Measurements from ENCODE around the gene KRTAP1-4.
"Not testable (repeated sequence)": the region's sequence is repeated elsewhere in the genome, so short reads cannot be mapped to it uniquely, and the experiment has no call there.

KRTAP1-4 gene

GRCh38 chr17:41009301-41009760 is 20.7 kb downstream of the KRTAP1-4 start:
- in situ Hi-C loops (cut with MboI; ENCODE audit: low sequenced_read_pairs): no loop called here

DNA sequence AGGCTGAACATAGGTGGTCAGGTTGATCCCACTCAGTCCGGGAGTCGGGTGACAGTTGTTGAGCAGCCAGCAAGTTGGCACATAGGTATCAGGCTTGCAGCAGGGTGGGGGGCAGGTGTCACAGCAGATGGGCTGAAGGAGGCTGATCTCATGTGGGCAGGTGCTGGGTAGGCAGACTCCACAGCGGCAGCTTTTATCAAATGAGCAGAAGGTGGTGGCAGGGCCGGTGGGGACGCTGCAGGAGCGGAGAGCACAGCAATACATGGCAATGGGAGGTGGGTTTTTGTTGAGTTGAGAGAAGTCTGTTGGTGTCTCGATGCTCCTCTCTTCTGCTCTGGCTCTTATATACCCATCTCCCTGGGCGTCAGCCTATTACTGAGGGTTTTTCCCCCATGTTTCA is 21.2 kb downstream of the KRTAP1-4 start, which contains the start of gene KRTAP3-1:
TSS of gene KRTAP3-1 (minus strand) at position 318 of the 400 bp plus-strand sequence. CDS start at position 264, 54 bp downstream.
- in situ Hi-C loops (cut with MboI; ENCODE audit: low sequenced_read_pairs): no loop called here

DNA sequence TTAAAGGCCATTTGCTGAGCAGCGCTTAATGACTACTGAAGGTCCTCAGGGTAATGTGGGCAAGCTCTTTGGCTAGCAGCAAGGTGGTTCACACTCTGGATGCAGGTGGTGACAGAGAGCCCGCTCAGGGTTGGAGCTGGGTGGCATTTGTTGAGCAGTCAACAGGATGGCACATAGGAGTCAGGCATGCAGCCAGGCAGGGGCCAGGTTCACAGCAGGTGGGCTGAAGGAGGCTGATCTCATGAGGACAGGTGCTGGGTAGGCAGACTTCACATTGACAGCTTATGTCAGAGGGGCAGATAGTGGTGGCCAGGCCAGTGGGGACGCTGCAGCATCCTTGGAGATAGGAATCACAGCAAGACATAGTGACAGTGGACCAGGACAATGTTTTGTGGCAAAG is 25.6 kb downstream of the KRTAP1-4 start:
- in situ Hi-C loops (cut with MboI; ENCODE audit: low sequenced_read_pairs): no loop called here

- in situ Hi-C loops (cut with MboI; ENCODE audit: low sequenced_read_pairs): no loop called here
These were observed 26.1 kb downstream of the KRTAP1-4 start for GRCh38 chr17:41003926-41004325.

DNA sequence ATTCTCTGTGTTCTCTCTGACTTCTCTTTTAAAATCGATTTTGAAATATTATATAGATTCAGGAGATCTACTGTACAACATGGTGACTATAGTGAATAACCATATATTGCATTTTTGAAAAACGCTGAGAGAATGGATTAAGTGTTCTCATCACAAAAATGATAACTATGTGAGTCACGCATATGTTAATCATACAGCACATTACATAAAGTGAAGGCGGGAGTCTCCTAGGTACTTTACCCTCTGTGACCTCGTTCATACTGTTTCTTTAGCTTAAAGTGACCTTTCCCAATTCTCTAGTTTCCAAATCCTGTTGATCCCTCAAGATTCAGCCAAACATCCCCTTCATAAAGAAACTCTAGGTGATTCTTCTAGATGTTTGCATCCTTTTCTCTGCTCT is 27.2 kb downstream of the KRTAP1-4 start:
- in situ Hi-C loops (cut with MboI; ENCODE audit: low sequenced_read_pairs): no loop called here

GRCh38 chr17:41001795-41002194 is 28.2 kb downstream of the KRTAP1-4 start:
- in situ Hi-C loops (cut with MboI; ENCODE audit: low sequenced_read_pairs): no loop called here

DNA sequence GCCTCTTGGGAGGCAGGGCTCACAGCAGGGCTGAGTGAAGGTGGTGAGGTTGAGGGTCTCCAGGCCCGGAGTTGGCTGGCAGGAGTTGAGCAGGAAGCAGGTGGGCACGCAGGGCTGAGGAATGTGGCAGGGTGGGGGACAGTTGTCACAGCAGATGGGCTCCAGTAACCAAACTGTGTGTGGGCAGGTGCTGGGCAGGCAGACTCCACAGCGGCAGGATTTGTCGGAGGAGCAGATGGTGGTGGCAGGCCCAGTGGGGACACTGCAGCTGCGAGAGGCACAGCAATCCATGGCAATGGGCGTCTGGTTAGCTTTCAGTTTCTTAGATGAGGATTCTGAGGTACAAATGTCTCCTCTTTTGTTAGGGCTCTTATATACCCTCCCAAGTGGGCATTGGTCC is 30.4 kb downstream of the KRTAP1-4 start, which contains the start of gene KRTAP3-2:
TSS of gene KRTAP3-2 (minus strand) at position 344 of the 400 bp plus-strand sequence. CDS start at position 291, 53 bp downstream.
- in situ Hi-C loops (cut with MboI; ENCODE audit: low sequenced_read_pairs): not testable (repeated sequence)

DNA sequence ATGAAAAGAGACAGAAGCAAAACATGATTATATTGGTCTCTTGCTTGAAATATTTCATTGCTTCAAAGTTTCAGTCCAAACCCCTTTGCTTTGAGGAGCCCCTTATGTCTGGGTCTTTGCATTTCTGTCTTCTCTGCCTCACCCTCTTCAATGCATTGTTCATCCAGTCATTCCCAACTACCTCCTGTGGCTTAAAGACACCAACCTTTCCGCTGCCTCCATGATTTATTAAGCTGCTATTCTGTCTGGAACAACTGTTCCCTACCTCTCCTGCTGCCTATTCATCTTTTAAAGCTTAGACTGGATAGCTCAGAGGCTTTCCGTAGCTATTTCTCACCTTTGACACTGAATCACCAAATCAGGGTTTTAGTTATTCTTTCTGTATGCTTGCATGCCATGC is 32.6 kb downstream of the KRTAP1-4 start:
- in situ Hi-C loops (cut with MboI; ENCODE audit: low sequenced_read_pairs): no loop called here

GRCh38 chr17:40996829-40997228 is 33.2 kb downstream of the KRTAP1-4 start:
- in situ Hi-C loops (cut with MboI; ENCODE audit: low sequenced_read_pairs): no loop called here

DNA sequence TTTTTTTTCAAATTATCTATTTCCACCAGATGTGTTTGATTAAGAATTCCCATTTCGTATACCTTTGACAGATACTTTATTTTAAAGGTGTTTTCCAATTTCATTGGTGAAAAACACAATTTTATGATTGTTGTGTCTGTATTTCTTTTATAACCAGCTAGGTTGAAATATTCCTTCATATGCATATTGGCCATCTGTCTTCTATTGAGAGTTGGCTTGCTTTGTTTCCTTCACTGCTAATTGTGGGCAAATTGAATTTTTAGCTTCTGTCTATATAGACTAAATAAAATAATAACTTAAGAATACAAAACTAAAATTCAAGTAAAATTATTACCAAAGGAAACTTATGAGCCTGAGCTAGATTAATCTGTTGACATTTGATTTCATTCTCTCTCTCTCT is 34.9 kb downstream of the KRTAP1-4 start:
- in situ Hi-C loops (cut with MboI; ENCODE audit: low sequenced_read_pairs): no loop called here

- in situ Hi-C loops (cut with MboI; ENCODE audit: low sequenced_read_pairs): no loop called here
These were observed 36.2 kb downstream of the KRTAP1-4 start, which contains the start of gene KRTAP3-3 for GRCh38 chr17:40993839-40994238. Gene KRTAP3-3 (minus strand): TSS chr17:40994164. CDS start chr17:40994097, 67 bp downstream.

- in situ Hi-C loops (cut with MboI; ENCODE audit: low sequenced_read_pairs): no loop called here
These were observed 36.9 kb downstream of the KRTAP1-4 start for GRCh38 chr17:40993084-40993483.

- in situ Hi-C loops (cut with MboI; ENCODE audit: low sequenced_read_pairs): no loop called here
These were observed 37.3 kb downstream of the KRTAP1-4 start for GRCh38 chr17:40992666-40993065.

- in situ Hi-C loops (cut with MboI; ENCODE audit: low sequenced_read_pairs): no loop called here
These were observed 43.1 kb downstream of the KRTAP1-4 start for GRCh38 chr17:40986920-40987319.

DNA sequence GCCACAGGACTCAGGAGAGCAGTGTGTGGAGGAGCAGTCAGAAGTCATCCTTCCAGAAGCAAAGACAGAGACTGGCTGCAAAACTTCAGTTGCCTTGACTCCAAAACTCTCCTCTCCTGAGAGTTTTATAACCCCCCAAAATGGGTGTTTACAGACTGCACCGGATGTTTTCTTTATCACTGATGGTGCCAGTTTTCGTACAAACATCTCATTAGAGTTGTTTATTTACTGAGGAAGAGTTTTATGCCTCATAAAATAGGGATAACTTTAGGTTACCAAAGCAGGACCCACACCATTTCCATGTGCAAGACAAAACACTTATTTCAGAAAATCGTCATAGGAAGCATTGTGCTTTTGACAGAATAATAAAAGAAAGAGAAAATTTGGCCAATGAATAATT is 45.8 kb downstream of the KRTAP1-4 start, which contains the start of gene KRT40:
TSS of gene KRT40 (minus strand) at position 101 of the 400 bp plus-strand sequence. CDS start at position 48, 53 bp downstream.
- in situ Hi-C loops (cut with MboI; ENCODE audit: low sequenced_read_pairs): no loop called here

DNA sequence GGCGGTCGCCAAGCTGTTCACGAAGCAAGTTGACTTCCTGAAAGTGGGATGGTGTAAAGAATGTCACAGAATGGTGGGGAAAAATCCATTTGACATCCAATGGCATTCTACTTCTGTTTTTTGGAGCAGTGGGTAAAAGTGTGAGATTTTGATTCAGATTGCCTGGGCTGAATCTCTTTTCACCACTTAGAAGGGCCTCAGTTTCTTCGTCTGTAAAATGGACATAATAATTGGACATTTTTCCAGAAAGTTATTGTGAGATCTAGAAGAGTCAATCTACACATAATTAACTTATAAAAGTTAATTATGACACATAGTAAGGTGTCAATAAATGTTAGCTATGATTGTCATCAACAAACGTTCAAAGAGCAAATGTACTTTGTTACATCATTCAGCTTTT is 48.9 kb downstream of the KRTAP1-4 start:
- in situ Hi-C loops (cut with MboI; ENCODE audit: low sequenced_read_pairs): no loop called here

DNA sequence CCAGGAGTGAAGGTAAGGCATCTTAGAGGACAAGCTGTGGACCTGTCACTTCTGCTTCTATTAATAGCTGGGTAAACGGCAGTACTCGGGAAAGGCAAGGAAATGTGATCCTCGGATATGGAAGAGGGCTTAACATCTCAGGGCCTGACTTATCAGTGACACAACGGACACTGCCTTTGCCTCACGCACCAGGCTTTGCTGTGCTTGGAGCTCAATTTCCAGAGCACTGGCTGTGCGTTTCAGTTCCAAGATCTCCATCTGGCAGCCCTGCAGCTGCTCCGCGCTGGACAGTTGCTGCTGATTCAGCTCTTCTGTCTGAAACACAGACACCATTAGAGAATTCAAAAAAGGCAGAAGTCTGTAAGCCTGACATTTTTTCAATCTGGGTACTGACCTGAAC is 49.4 kb downstream of the KRTAP1-4 start:
- in situ Hi-C loops (cut with MboI; ENCODE audit: low sequenced_read_pairs): no loop called here

- in situ Hi-C loops (cut with MboI; ENCODE audit: low sequenced_read_pairs): no loop called here
These were observed 49.9 kb downstream of the KRTAP1-4 start for GRCh38 chr17:40980117-40980516.

Measured in hTERT RPE-1 (cell line).